ENCODE results near the gene HECTD4.

The HECTD4 gene

GRCh38 chr12:112170971-112171596 is 211.1 kb downstream of the HECTD4 start:
- H3K27ac ChIP-seq = no peak overlapping the region
- no peak for TF ChIP-seq CTCF (conservative IDR thresholded peaks at IDR 0.05)

- H3K27ac ChIP-seq = no peak overlapping the region
- TF ChIP-seq CTCF (conservative IDR thresholded peaks at IDR 0.05) = peak; percentile 40; the same call in 1 of the 2 replicates
Observed at GRCh38 chr12:112170376-112170775, 211.9 kb downstream of the HECTD4 start.

GRCh38 chr12:112169966-112170365 is 212.3 kb downstream of the HECTD4 start:
- TF ChIP-seq CTCF (conservative IDR thresholded peaks at IDR 0.05) = no peak
- H3K27ac ChIP-seq = no peak overlapping the region

- H3K27ac ChIP-seq = no peak overlapping the region
- no peak for TF ChIP-seq CTCF (conservative IDR thresholded peaks at IDR 0.05)
Observed at GRCh38 chr12:112169161-112169872, 212.9 kb downstream of the HECTD4 start.

GRCh38 chr12:112168561-112168971 is 213.7 kb downstream of the HECTD4 start:
- no peak for TF ChIP-seq CTCF (conservative IDR thresholded peaks at IDR 0.05)

GRCh38 chr12:112167718-112168525 is 214.3 kb downstream of the HECTD4 start:
- H3K27ac ChIP-seq = no peak overlapping the region
- TF ChIP-seq CTCF (conservative IDR thresholded peaks at IDR 0.05) = no peak

More at GRCh38 chr12:112168561-112168971, 213.7 kb downstream of the HECTD4 start:
- H3K27ac ChIP-seq = no peak overlapping the region

GRCh38 chr12:112167031-112167461 is 215.2 kb downstream of the HECTD4 start:
- no peak for TF ChIP-seq CTCF (conservative IDR thresholded peaks at IDR 0.05)
- H3K27ac ChIP-seq = no peak overlapping the region
